A673 (cell line): ENCODE data around the gene CDC42BPA.

Source experiments
- EZH2 ChIP-seq: fragments of 200-600 bp; sonication (generic); IDR thresholded peaks from 2 replicates; pipeline ENCODE4 v1.6.1; 2017; ENCODE audit warnings: borderline replicate concordance, low read depth, mild to moderate bottlenecking, mixed read lengths, antibody characterized with exemption, low read length; ENCODE audit not compliant: poor library complexity, severe bottlenecking
- TF ChIP-seq, protein P1 (sequence below): fragments of 300-800, 200-600 bp; sonication (generic); conservative IDR thresholded peaks from 2 replicates; pipeline ENCODE4 v1.5.1; 2017; ENCODE audit warnings: low read depth, mild to moderate bottlenecking, antibody characterized with exemption, low read length, moderate library complexity, mixed read lengths

DNA sequence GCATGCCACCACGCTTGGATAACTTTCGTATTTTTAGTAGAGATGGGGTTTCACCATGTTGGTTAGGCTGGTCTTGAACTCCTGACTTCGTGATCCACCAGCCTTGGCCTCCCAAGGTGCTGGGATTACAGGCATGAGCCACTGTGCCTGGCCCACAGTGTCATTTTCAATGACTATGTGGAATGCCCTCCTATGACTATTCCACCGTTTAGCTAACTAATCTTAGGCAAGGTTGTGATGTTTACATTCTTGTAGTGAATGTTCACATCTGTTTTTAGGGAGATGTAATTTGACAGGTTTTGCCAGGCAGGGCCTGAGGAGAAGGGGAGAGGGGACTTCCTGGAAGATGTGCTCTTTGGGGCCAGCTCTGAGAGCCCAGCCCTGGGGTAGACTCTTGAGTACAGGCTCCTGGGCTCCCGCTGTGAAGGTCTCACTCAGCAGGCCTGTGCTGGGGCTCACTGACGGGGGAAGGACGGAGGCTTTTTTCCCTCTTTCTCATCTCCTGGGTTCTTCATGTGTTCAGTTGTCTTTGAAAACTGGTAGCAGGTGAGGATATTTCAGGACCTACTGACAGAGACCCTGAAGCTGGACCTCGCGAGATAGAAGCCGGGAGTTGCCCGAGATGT, 365.0 kb downstream of the CDC42BPA start:
- TF ChIP-seq, protein P1, sequence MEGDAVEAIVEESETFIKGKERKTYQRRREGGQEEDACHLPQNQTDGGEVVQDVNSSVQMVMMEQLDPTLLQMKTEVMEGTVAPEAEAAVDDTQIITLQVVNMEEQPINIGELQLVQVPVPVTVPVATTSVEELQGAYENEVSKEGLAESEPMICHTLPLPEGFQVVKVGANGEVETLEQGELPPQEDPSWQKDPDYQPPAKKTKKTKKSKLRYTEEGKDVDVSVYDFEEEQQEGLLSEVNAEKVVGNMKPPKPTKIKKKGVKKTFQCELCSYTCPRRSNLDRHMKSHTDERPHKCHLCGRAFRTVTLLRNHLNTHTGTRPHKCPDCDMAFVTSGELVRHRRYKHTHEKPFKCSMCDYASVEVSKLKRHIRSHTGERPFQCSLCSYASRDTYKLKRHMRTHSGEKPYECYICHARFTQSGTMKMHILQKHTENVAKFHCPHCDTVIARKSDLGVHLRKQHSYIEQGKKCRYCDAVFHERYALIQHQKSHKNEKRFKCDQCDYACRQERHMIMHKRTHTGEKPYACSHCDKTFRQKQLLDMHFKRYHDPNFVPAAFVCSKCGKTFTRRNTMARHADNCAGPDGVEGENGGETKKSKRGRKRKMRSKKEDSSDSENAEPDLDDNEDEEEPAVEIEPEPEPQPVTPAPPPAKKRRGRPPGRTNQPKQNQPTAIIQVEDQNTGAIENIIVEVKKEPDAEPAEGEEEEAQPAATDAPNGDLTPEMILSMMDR: no peak
- no peak for TF ChIP-seq EZH2
